GM18526 (cell line): ENCODE data around the gene ZNF710.

ENCODE experiments used
- POLR2A ChIP-seq: IDR thresholded peaks from 3 replicates; pipeline ENCODE4 v1.6.1; 2011; ENCODE audit not compliant: insufficient read length; ENCODE audit errors: extremely low read depth

ZNF710 gene

GRCh38 chr15:90039996-90040395, 38.9 kb downstream of the ZNF710 start:
- no peak for TF ChIP-seq POLR2A

DNA sequence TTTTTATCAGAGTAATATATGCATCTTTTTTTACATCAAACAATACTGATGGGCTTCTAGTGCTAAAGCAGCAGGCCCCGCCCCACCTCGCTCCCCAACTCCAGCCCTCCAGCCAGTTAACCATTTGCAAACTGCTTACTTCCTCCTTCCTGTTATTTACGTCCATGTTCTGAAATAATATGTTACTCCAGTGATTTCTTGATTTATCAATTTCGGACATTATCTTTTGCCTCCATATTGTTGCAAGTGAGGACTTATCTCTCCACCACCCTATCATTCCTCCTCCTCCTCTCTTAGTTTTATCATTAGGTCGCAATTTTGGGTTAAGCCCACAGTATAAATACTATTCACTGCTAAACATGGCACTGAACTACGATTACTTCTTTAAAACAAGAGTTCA, 39.5 kb downstream of the ZNF710 start:
- TF ChIP-seq POLR2A, result no peak

DNA sequence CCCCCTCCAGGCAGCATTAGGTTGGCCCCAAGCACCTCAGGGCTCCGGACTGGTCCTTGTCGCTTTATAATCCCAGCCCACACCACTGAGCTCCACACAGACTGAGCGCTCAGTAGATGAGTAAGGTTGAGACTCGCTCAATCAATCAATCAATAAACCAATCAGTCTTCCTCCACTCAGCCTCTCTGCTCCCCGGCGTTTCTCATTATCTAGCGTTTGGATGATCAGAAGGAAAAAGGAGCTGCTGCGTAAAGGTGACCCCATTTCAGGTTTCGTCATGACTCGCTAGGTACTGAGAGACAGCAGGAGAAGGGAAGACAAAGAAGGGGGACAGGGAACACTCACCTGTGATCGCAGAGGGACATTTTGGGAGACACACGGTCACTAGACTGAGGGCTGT, 41.2 kb downstream of the ZNF710 start:
- no peak for TF ChIP-seq POLR2A

DNA sequence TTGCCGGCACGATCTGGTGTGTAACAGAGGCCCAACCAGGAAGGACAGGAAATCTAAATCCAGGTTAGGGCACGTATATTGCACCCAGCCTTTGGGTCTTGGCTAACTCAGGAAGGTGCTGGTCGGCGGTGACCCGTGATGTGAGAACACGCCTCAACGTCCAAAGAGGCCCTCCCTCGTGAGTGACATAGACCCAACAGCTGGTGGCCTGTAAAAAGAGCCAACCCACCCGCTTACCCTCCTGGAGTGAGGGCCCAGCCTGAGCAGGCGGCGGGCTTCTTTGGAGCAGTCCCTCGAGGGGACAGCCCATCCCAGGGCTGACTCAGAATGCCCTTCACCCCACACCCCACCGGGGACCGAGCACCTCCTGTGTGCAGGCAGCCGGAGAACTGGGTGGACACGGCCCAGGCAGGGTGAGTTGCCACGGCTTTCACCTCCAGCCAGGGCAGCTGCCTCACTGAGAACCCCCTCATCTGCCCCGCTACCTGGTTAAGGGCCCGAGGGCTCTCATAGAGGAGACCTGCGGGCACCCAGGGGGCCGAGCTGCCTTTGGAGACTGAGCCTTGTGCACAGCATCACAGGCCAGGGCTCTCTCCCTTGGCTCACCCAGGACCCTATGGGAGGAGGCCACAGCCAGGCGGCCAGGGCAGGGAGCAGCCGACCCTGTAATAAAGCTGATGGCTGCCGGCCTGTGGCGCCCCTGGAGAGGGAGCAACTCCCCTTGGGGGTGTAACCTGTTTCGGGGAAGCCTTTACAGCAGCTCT, 41.8 kb downstream of the ZNF710 start:
- TF ChIP-seq POLR2A, result no peak

DNA sequence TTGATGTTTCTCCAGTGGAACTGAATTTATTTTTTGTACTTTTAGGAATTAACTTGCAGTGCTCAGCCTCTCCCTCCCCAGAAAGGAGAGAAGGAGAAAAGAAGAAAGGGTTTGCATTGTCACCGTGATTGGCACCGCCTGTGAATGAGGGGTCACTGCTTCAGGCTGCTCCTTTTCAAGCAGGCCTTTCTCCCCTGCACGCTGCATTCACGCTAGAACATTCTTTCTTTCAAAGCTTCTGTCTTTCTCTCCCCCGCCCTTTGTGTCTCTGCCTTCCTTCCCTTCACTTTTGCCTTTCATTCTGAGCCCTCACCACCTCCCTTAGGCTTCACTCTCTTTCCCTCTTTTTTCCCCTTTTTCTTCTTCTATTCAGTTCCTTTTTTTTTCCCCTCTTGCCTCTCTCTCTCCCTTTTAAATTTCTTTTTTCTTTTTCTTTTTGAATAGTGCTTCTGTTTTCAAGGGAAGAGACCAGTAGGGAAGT, 42.4 kb downstream of the ZNF710 start:
- no peak for TF ChIP-seq POLR2A

DNA sequence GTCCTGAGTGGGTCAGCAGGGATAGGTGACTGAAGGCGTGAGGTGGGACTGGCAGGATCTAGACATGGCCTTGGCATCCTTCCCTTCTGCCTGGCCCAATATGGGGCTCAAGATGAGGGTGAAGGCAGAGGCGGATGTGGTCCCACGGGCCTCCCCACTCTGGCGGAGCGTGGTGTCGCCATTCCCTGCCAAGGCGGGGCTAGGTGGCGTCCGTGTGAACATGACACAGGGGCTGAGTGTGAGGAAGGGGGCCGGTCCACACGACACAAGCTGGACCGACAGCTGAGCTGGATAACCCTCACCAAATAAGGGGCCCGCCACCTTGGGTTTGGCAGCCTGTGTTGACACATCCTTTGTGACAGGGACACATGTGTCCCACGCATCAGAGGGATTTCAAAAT, 43.1 kb downstream of the ZNF710 start:
- no peak for TF ChIP-seq POLR2A

GRCh38 chr15:90044916-90045371, 43.8 kb downstream of the ZNF710 start:
- TF ChIP-seq POLR2A, result no peak

DNA sequence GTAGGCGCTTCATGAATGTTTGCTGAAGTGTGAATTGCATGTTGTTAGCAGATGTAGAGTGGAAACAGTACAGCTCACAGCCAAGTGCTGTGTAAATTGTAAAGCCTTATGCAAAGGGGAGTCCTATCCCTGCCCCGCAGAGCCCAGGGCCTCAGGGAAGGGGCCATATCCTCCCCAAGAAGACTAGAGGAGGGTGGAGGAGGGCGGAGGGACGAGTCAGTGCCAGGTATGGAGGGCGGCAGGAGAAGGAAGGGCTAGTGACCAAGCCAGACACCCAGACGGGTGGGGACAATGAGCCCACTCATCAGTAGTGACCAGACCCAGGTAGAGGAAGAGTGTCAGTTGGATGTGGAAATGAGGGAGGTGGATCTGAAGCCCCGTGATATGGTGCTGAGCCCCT, 45.2 kb downstream of the ZNF710 start:
- no peak for TF ChIP-seq POLR2A

DNA sequence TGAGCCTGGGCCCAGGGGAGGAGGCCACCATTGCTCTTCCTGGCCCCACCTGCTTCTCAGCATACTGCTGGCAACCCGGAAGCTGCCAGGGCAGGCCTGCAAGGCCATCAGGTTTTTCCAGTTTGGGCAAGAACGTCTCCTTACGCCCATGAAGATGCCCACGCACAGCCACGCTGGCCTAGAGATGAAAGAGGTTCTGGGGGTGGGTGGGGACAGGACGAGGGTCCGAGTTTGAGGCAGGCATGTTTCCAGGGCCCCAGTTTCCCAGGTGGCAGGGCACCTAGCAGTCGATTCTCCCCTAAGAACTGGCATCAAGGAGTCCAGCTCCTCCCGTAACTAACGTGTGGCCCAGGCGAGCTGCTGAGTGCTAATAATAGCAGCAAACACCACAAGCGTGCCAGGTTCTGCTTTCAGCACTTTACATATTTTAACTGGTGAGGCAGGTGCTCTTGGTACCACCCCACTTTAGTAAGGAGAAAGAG, 45.8 kb downstream of the ZNF710 start:
- no peak for TF ChIP-seq POLR2A

DNA sequence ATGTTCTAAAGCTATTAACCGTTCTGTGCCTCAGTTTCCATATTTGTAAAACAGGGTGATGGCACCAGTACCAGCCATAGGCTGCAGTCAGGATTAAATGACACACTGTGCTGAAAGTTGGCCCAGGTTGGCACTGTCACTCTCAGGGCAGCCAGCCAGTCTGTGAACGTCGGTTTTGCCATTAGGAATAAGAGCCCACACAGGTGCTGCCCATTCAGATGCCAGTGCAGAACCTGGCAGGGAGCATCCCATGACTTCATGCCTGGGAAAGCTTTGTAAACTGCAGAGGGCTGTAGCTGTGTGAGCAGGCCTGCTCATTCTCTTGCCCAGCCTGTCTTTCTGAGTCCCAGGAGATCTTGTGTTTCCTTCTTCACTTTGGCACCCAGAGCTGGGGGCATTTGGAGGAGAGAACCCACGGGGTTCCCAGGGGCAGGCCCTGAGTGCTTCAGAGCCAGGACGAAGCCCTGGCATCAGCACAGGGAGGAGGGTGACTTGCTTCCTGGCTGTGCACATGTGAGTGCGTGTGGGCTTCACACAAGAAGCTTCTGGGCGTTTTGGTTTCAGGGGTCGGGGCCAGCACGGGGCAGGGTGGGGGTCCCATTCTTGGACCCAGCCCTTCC, 46.9 kb downstream of the ZNF710 start:
- TF ChIP-seq POLR2A, result no peak

- TF ChIP-seq POLR2A, result no peak
These were observed 47.9 kb downstream of the ZNF710 start for GRCh38 chr15:90049030-90049429.

DNA sequence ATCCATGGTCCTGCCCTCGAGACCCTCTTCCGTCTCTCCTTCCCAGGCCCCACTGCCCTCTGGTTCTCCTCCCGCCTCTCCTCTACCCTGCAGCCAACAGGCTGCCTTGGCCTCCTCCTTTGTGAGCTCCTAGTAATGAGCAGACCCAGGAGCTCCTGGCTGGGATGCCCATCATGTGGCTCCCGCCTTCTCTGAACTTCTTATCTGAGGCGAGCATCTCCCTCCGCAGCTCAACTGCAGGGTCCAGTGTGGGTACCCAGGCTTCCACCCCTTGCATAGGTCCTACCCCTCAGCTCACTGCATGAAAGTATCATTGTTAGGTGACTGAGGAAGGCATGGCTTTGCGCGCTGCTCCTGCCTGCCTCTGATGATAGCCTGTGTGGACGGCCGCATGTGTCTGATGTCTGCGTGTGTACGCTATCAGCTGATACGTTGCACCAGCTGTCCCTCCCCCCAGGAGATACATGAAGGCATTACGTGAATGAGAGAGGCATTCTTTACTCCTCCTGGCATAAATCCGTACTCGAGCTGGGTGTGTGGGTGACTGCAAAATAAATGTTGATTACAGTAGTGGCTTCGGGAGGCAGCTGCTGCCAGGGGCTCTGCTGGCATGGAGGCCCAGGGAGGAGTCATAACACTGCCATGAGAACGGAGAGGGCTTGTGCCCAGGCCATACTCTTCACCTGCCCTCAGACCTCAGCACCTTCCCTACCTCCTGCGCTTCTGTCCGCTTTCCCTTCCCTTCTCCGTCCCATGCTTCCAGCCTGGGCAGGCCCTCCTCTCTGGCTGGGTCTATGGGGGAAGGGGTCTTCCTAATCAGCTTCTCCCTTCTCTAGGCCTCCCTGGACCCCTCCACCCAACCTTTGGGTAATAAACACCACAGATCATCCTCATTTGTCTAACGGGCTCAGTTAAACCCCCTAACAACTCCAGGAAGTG, 48.8 kb downstream of the ZNF710 start:
- TF ChIP-seq POLR2A, result no peak

GRCh38 chr15:90051874-90052273, 50.8 kb downstream of the ZNF710 start:
- TF ChIP-seq POLR2A, result no peak

- TF ChIP-seq POLR2A, result no peak
These were observed 52.8 kb downstream of the ZNF710 start for GRCh38 chr15:90053685-90054466.
